MM.1S (cell line): ENCODE measurements around the gene S100Z.

Source experiments
- CTCF ChIP-seq: fragments of 300-600 bp; sonication (generic); IDR thresholded peaks from 2 replicates; pipeline ENCODE4 v1.5.1; 2016; ENCODE audit warnings: antibody characterized with exemption, low read length, mixed read lengths
- EZH2 ChIP-seq: fragments of 300-600 bp; sonication (generic); optimal IDR thresholded peaks from 2 replicates; pipeline ENCODE3; 2017; ENCODE audit warnings: low read depth, mild to moderate bottlenecking, antibody characterized with exemption, low read length, mixed read lengths
- EZH2phosphoT487 ChIP-seq: fragments of 300-600 bp; sonication (generic); IDR thresholded peaks from 2 replicates; pipeline ENCODE4 v1.6.1; 2018; ENCODE audit warnings: antibody characterized with exemption, low read length

- no peak for TF ChIP-seq CTCF
- no peak for TF ChIP-seq EZH2phosphoT487
- TF ChIP-seq EZH2 = no peak
These were observed 39.0 kb downstream of the S100Z start for GRCh38 chr5:76888733-76889300.
